ENCODE data around the gene RASSF4. TPM values are rescaled to one million over a fixed set of nuclear protein-coding genes. Genes with fewer than 3 reads are reported as not detected.

Gene RASSF4
- polyA plus RNA-seq, 1 donor (not counting 4 experiments of a cell fraction or from before 2014, with no cell fraction given): 0.20 TPM

DNA sequence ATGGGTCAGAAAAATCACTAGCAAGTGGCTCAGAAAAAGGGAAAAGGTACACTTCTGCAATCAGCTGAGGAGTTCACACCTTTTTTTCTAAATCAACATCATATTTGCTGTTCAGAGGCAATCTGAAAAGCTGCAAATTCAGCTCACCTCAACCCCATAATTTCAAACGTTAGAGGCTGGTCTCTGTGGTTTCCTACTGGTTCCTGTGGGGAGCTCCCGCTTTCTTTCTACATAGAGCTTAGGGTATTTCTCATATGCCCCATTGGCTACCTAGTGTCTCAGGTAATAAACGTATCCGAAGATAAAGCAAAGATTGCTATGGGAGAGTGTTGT is 35.9 kb downstream of the RASSF4 start:
- Histone ChIP-seq H3K9ac (ENCODE audit: control insufficient read depth, extremely low read depth, insufficient read depth, low read length) (no peak overlapping the region), H3K36me3 (ENCODE audit: control insufficient read depth in 2 of 2, extremely low read depth in 1 of 2, insufficient read depth in 2 of 2, low read length in 2 of 2) (no peaks in the 10 kb centered on the region), H3K4me2 (ENCODE audit: control insufficient read depth, extremely low read depth, insufficient read depth, low read depth, low read length) (no peak overlapping the region), H3K9me1 (ENCODE audit: control insufficient read depth, extremely low read depth, insufficient read depth, low read length) (no peaks in the 10 kb centered on the region), H3K9me3 (ENCODE audit: control insufficient read depth, low read depth, low read length) (no peaks in the 10 kb centered on the region), H3K4me1 (ENCODE audit: control insufficient read depth, extremely low read depth, insufficient read depth, low read length) (no peaks in the 10 kb centered on the region), H2AFZ (ENCODE audit: control insufficient read depth, low read length) (no peak overlapping the region), H3K79me2 (ENCODE audit: control insufficient read depth, insufficient read depth, low read length) (no peaks in the 10 kb centered on the region), H3K4me3 (ENCODE audit: control insufficient read depth in 2 of 3, extremely low read depth in 1 of 3, insufficient read depth in 2 of 3, low read depth in 1 of 3, low read length in 3 of 3) (no peak overlapping the region), H3K27ac (ENCODE audit: control insufficient read depth, insufficient read depth, low read length) (no peak overlapping the region), H3K27me3 (ENCODE audit: control insufficient read depth, extremely low read depth, insufficient read depth, low read length) (peaks cover 9% of the 10 kb centered on the region), H4K20me1 (ENCODE audit: control insufficient read depth, extremely low read depth, insufficient read depth, low read length) (no peaks in the 10 kb centered on the region)
- no peak for TF ChIP-seq EZH2 (IDR thresholded peaks at IDR 0.05; ENCODE audit: low read length)
- TF ChIP-seq, protein P1, sequence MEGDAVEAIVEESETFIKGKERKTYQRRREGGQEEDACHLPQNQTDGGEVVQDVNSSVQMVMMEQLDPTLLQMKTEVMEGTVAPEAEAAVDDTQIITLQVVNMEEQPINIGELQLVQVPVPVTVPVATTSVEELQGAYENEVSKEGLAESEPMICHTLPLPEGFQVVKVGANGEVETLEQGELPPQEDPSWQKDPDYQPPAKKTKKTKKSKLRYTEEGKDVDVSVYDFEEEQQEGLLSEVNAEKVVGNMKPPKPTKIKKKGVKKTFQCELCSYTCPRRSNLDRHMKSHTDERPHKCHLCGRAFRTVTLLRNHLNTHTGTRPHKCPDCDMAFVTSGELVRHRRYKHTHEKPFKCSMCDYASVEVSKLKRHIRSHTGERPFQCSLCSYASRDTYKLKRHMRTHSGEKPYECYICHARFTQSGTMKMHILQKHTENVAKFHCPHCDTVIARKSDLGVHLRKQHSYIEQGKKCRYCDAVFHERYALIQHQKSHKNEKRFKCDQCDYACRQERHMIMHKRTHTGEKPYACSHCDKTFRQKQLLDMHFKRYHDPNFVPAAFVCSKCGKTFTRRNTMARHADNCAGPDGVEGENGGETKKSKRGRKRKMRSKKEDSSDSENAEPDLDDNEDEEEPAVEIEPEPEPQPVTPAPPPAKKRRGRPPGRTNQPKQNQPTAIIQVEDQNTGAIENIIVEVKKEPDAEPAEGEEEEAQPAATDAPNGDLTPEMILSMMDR (optimal IDR thresholded peaks at IDR 0.05 in 1 of 3, IDR thresholded peaks at IDR 0.05 in 1 of 3, conservative IDR thresholded peaks at IDR 0.05 in 1 of 3; ENCODE audit: extremely low read depth in 1 of 3, insufficient read depth in 2 of 3, low read length in 3 of 3): no peak
- FAIRE-seq: no peak
- DNase-seq (ENCODE audit: low read depth, low spot score): no peak
- dilution Hi-C loops (cut with MboI; ENCODE audit: extremely low pct_ligation_motif_present, low sequenced_read_pairs): no loop called here

DNA sequence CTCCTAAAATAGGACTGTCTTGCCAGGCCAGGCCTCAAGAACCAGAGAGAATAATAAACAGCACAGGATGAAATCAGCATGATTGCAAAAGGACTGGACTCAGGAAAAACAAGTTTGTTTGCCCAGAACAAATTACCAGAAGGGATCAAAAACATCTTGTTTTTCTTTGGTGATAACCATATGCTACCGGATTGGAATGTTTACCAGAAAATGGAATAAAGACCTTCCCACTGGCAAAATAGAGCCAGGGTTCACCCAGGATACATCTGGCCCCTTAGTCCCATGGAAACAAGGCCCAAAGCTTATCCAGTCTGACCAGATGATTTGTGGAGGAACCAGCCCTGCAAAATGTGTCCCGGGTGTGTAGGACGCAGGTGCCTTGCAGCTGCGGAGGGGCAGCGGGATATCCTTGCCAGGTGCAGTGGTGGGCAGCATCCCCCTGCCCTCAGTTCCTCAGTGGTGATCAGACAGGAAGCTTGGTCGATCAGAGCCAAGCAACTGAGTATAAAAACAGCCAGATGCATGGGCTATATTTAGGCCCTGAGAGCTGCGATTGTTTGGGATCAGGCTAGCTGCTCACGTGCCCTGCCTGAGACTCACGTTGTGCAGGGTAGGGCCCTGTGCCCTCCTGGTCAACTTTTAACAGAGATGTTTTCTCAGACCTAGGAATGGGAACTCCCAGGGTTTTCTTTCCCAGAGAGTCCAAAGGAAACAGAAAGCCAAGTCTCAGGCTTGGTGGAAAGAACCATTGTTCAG is 36.5 kb downstream of the RASSF4 start:
- H3K9me3 ChIP-seq (ENCODE audit: control insufficient read depth, low read depth, low read length): no peaks in the 10 kb centered on the region
- no peaks in the 10 kb centered on the region for H3K4me1 ChIP-seq (ENCODE audit: control insufficient read depth, extremely low read depth, insufficient read depth, low read length)
- no peaks in the 10 kb centered on the region for H3K36me3 ChIP-seq (ENCODE audit: control insufficient read depth in 2 of 2, extremely low read depth in 1 of 2, insufficient read depth in 2 of 2, low read length in 2 of 2)
- H3K27ac ChIP-seq (ENCODE audit: control insufficient read depth, insufficient read depth, low read length): no peak overlapping the region
- no peaks in the 10 kb centered on the region for H3K9me1 ChIP-seq (ENCODE audit: control insufficient read depth, extremely low read depth, insufficient read depth, low read length)
- H3K79me2 ChIP-seq (ENCODE audit: control insufficient read depth, insufficient read depth, low read length): no peaks in the 10 kb centered on the region
- no peak for FAIRE-seq
- H3K9ac ChIP-seq (ENCODE audit: control insufficient read depth, extremely low read depth, insufficient read depth, low read length): no peak overlapping the region
- H3K4me3 ChIP-seq (ENCODE audit: control insufficient read depth in 2 of 3, extremely low read depth in 1 of 3, insufficient read depth in 2 of 3, low read depth in 1 of 3, low read length in 3 of 3): no peak overlapping the region
- no peak for DNase-seq (ENCODE audit: low read depth, low spot score)
- H4K20me1 ChIP-seq (ENCODE audit: control insufficient read depth, extremely low read depth, insufficient read depth, low read length): no peaks in the 10 kb centered on the region
- no peak overlapping the region for H2AFZ ChIP-seq (ENCODE audit: control insufficient read depth, low read length)
- dilution Hi-C loops (cut with MboI; ENCODE audit: extremely low pct_ligation_motif_present, low sequenced_read_pairs): no loop called here
- TF ChIP-seq, protein P1 (optimal IDR thresholded peaks at IDR 0.05 in 1 of 3, IDR thresholded peaks at IDR 0.05 in 1 of 3, conservative IDR thresholded peaks at IDR 0.05 in 1 of 3; ENCODE audit: extremely low read depth in 1 of 3, insufficient read depth in 2 of 3, low read length in 3 of 3): no peak
- no peak for TF ChIP-seq EZH2 (IDR thresholded peaks at IDR 0.05; ENCODE audit: low read length)
- no peak overlapping the region for H3K4me2 ChIP-seq (ENCODE audit: control insufficient read depth, extremely low read depth, insufficient read depth, low read depth, low read length)
- peaks cover 9% of the 10 kb centered on the region for H3K27me3 ChIP-seq (ENCODE audit: control insufficient read depth, extremely low read depth, insufficient read depth, low read length)
